Measurements from ENCODE around the gene EXD2. TPM values are rescaled to one million over a fixed set of nuclear protein-coding genes. Genes with fewer than 3 reads are reported as not detected.

Gene EXD2
- total RNA-seq, 1 experiment from 2014 or later, result 17.7 TPM

GRCh38 chr14:69291396-69291795 lies 100.1 kb downstream of the EXD2 start:
- BruUV-seq (replicated peaks), result no TSS peak
- Mint-ChIP-seq H3K9me3 (ENCODE audit: unreplicated experiment) (no peaks in the 10 kb centered on the region), H3K36me3 (ENCODE audit: insufficient read depth, unreplicated experiment) (no peaks in the 10 kb centered on the region), H3K4me1 (ENCODE audit: insufficient read depth, unreplicated experiment) (no peaks in the 10 kb centered on the region), H3K27me3 (ENCODE audit: insufficient read depth, unreplicated experiment) (no peaks in the 10 kb centered on the region), H3K27ac (ENCODE audit: low read depth, unreplicated experiment) (no peak overlapping the region), H3K4me3 (ENCODE audit: unreplicated experiment) (no peak overlapping the region)
- ChIA-PET POLR2A (no interaction called here), CTCF (no interaction called here)
- intact Hi-C loops (cut with micrococcal nuclease), result no loop called here
- no peak for DNase-seq (ENCODE audit: unreplicated experiment)
- no peak for TF ChIP-seq CTCF (IDR thresholded peaks at IDR 0.05; ENCODE audit: unreplicated experiment)

DNA sequence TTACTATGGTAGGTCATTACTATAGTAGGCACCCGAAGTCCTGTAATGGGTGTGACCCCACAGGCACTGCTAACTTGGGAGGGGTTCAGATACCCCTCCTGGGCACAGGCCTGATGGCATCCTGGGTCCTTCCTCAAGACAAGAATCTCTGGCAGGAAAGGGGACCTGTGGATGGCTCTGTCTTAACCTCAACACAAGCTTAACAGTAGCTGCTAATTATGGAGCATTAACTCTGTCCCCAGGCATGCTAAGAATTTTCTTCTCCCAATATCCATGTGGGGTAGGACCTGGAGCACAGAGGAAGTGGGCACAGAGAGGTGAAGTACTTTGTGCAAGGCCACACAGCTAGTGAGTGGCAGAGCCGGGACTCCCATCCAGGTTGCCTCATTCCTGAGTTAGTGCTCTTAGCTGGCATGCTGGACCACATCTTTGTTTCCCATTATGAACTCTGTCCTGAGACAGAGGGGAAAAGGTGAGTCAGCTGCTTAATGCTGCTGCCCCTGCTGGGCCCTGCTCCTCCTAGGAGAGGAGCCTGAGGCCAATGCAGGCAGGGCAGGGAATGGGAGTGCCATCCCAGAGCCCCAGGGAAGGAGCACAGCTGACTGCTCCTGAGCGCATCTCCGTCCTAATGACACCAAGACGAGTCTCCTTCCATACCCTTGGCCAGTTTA lies 100.7 kb downstream of the EXD2 start:
- BruUV-seq (replicated peaks), result no TSS peak
- TF ChIP-seq CTCF (IDR thresholded peaks at IDR 0.05; ENCODE audit: unreplicated experiment), result no peak
- Mint-ChIP-seq H3K27ac (ENCODE audit: low read depth, unreplicated experiment) (no peak overlapping the region), H3K36me3 (ENCODE audit: insufficient read depth, unreplicated experiment) (no peaks in the 10 kb centered on the region), H3K9me3 (ENCODE audit: unreplicated experiment) (no peaks in the 10 kb centered on the region), H3K4me3 (ENCODE audit: unreplicated experiment) (no peak overlapping the region), H3K4me1 (ENCODE audit: insufficient read depth, unreplicated experiment) (no peaks in the 10 kb centered on the region), H3K27me3 (ENCODE audit: insufficient read depth, unreplicated experiment) (no peaks in the 10 kb centered on the region)
- ChIA-PET POLR2A (no interaction called here), CTCF (no interaction called here)
- no peak for DNase-seq (ENCODE audit: unreplicated experiment)
- intact Hi-C loops (cut with micrococcal nuclease), result no loop called here

Other genes with a start within 250 kb of the EXD2 start
- 239 and 312 TPM in 2 replicates for gene ACTN1, start 212.2 kb upstream of the EXD2 start, total RNA-seq (2022)
- 37.7 and 42.5 TPM in 2 replicates for gene DCAF5, start 38.4 kb upstream of the EXD2 start, total RNA-seq (2022)
- gene GALNT16, start 68.7 kb downstream of the EXD2 start, total RNA-seq (2022), result not detected in 2 replicates
- 245 and 279 TPM in 2 replicates for gene ERH, start 206.8 kb downstream of the EXD2 start, total RNA-seq (2022)
- 69.7 and 71.3 TPM in 2 replicates for gene SLC39A9, start 207.2 kb downstream of the EXD2 start, total RNA-seq (2022)